ENCODE data around the gene ZNF771.
"Not testable (repeated sequence)": the region's sequence is repeated elsewhere in the genome, so short reads cannot be mapped to it uniquely, and the experiment has no call there.

ZNF771 gene

GRCh38 chr16:30438835-30439234 is 31.4 kb downstream of the ZNF771 start:
- no peak for DNase-seq

- DNase-seq, result peak; percentile 44
Observed at GRCh38 chr16:30439720-30440348, 32.4 kb downstream of the ZNF771 start.

DNA sequence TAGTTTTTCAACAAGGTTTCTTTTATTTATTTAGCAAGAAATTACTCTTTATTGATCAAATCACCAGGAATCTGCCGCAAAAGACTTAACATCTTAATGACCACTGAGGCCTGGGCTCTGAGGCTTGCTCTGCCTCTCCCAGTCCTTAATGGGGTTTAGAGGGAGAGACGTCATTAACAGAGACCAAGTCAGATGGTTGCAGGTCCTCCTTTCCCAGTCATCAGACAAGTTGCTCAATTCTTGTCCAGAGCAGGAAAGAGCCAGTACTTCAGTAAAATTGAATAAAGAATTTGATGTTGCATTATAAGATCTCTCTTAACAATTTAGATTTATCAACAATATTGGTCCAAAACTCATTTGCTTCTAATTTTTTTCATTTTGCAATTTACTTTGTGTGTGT is 36.2 kb downstream of the ZNF771 start:
- no peak for DNase-seq

GRCh38 chr16:30444231-30445148 is 37.1 kb downstream of the ZNF771 start:
- DNase-seq, result no peak

DNA sequence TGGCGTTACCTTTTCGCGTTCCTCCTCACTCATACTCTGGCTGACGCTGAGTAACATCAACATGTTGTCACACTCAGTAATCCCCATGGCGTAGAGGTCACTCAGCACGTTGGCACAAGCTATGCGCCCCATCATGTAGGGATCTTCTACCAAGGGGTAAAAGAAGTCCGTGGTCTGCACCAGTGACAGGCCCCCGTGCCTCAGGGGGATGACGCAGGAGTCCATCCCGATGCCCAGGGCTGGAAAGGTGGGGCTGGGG is 37.7 kb downstream of the ZNF771 start:
- DNase-seq, result no peak

- peak; percentile 99 for DNase-seq
Observed at GRCh38 chr16:30445408-30446202, 38.2 kb downstream of the ZNF771 start, which contains the start of gene SEPHS2. SEPHS2 (minus strand) TSS chr16:30445874; CDS start chr16:30445727, 147 bp downstream.

GRCh38 chr16:30446203-30446595 is 38.8 kb downstream of the ZNF771 start:
- DNase-seq, result no peak

GRCh38 chr16:30447512-30448226 is 40.3 kb downstream of the ZNF771 start:
- peak; percentile 52 for DNase-seq

GRCh38 chr16:30449116-30449435 is 41.7 kb downstream of the ZNF771 start:
- no peak for DNase-seq

- DNase-seq, result peak; percentile 59
Observed at GRCh38 chr16:30452709-30453580, 45.5 kb downstream of the ZNF771 start.

- DNase-seq, result no peak
Observed at GRCh38 chr16:30456302-30456701, 48.9 kb downstream of the ZNF771 start.

DNA sequence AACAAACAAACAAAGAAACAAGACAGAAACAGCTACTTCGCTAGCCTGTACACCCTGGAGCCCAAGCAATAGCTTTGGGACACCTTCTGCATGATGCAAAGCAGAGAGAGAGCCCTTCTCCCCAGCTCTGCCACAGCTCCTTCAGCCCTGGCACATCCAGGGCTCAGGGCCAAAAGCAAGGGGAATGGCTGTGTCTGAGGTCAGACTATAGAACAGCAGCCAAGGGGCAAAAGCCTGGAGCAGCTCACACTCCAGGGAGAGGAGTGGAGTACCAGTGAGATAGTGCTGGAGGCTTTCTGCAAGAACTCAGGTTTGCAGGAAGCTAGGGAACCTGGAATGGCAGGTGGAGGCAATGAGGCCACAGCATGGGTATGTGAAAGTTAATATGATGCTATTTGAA is 49.9 kb downstream of the ZNF771 start:
- no peak for DNase-seq

- no peak for DNase-seq
Observed at GRCh38 chr16:30457743-30458560, 50.5 kb downstream of the ZNF771 start.

GRCh38 chr16:30458561-30459394 is 51.4 kb downstream of the ZNF771 start:
- DNase-seq, result peak; percentile 92

DNA sequence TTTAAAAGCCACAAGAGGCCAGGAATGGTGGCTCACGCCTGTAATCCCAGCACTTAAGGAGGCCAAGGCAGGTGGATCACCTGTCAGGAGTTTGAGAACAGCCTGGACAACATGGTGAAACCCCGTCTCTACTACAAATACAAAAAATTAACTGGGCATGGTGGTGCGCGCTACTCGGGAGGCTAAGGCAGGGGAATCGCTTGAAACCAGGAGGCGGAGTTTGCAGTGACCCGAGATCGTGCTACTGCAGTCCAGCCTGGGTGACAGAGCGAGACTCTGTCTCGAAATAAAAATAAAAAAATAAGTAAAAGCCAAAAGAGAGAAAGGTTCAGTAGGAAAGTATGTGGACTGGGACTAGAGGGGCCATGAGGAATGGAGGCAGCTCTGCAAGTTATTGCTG is 52.0 kb downstream of the ZNF771 start:
- no peak for DNase-seq

DNA sequence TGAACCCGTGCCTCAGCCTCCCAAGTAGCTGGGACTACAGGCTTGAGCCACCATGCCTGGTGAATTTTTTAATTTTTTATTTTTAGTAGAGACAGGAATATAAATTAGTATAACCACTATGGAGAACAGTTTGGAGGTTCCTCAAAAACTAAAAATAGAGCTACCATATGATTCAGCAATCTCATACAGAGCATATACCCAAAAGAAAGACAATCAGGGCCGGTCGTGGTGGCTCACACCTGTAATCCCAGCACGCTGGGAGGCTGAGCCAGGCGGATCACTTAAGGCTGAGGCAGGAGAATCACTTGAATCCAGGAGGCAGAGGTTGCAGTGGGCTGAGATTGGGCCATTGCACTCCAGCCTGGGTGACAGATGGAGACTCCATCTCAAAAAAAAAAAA is 54.0 kb downstream of the ZNF771 start:
- not testable (repeated sequence) for DNase-seq

DNA sequence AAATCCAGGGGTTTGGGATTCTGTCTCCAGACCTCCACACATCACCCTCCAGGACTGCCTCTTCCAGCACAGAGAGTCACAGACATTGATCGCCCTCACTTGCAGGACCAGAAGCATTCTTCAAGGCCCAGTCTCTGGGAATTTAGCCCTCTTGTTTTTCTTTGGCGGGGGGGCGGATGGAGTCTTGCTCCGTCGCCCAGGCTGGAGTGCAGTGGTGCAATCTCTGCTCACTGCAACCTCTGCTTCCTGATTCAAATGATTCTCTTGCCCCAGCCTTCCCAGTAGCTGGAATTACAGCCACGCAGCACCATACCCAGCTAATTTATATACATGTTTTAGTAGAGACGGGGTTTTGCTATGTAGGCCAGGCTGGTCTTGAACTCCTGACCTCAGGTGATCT is 56.7 kb downstream of the ZNF771 start:
- no peak for DNase-seq

Data from hematopoietic multipotent progenitor cell treated with erythropoietin and hydrocortisone succinate and interleukin-3 and kit ligand, for 6 days (in vitro differentiated cells).